Measurements from ENCODE around the gene GMPPA. TPM values are rescaled to one million over a fixed set of nuclear protein-coding genes. Genes with fewer than 3 reads are reported as not detected.

The GMPPA gene
- total and polyA plus RNA-seq, 4 donors: 20.2 to 59.4 (median 43.4) TPM

- H3K9me3 ChIP-seq (ENCODE audit: control insufficient read depth in 4 of 4, low read length in 3 of 4): no peaks in the 10 kb centered on the region
- TF ChIP-seq HNF4G (IDR thresholded peaks at IDR 0.05) (no peak), RXRA (IDR thresholded peaks at IDR 0.05) (no peak), NR2F2 (IDR thresholded peaks at IDR 0.05) (no peak), SP1 (IDR thresholded peaks at IDR 0.05) (no peak), HNF4A (conservative IDR thresholded peaks at IDR 0.05) (no peak), EGR1 (IDR thresholded peaks at IDR 0.05; ENCODE audit: low read depth in 2 of 2) (no peak), CTCF (IDR thresholded peaks at IDR 0.05; ENCODE audit: low read depth, low read length, missing input control) (no peak), FOXA2 (IDR thresholded peaks at IDR 0.05) (no peak), GABPA (IDR thresholded peaks at IDR 0.05 in 1 of 2, conservative IDR thresholded peaks at IDR 0.05 in 1 of 2) (no peak)
- TF ChIP-seq, protein P1, sequence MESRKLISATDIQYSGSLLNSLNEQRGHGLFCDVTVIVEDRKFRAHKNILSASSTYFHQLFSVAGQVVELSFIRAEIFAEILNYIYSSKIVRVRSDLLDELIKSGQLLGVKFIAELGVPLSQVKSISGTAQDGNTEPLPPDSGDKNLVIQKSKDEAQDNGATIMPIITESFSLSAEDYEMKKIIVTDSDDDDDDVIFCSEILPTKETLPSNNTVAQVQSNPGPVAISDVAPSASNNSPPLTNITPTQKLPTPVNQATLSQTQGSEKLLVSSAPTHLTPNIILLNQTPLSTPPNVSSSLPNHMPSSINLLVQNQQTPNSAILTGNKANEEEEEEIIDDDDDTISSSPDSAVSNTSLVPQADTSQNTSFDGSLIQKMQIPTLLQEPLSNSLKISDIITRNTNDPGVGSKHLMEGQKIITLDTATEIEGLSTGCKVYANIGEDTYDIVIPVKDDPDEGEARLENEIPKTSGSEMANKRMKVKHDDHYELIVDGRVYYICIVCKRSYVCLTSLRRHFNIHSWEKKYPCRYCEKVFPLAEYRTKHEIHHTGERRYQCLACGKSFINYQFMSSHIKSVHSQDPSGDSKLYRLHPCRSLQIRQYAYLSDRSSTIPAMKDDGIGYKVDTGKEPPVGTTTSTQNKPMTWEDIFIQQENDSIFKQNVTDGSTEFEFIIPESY (IDR thresholded peaks at IDR 0.05): no peak
- H3K9ac ChIP-seq (ENCODE audit: low read depth in 1 of 2, low read length in 2 of 2): no peak overlapping the region
- 75% methylated on average over 23 of the region's 23 CpGs for WGBS
- H3K27me3 ChIP-seq (ENCODE audit: control insufficient read depth in 4 of 4, insufficient read depth in 4 of 4, low read length in 3 of 4): peaks cover 0 to 6% (median 1%) of the 10 kb centered on the region in 4 donors
- H3K27ac ChIP-seq (ENCODE audit: low read depth in 1 of 2, low read length in 2 of 2): no peak overlapping the region
- peaks cover 0 to 6% (median 0%) of the 10 kb centered on the region in 4 donors for H3K4me1 ChIP-seq (ENCODE audit: control insufficient read depth in 4 of 4, insufficient read depth in 4 of 4, low read length in 3 of 4)
- no peak overlapping the region for H3K4me3 ChIP-seq (ENCODE audit: low read depth in 1 of 3, low read length in 3 of 3)
- no peak for DNase-seq (ENCODE audit: low spot score)
- no peaks in the 10 kb centered on the region for H3K36me3 ChIP-seq (ENCODE audit: control insufficient read depth in 4 of 4, insufficient read depth in 3 of 4, low read depth in 1 of 4, low read length in 3 of 4)
Measured at GRCh38 chr2:219452361-219453317, 46.1 kb upstream of the GMPPA start.

DNA sequence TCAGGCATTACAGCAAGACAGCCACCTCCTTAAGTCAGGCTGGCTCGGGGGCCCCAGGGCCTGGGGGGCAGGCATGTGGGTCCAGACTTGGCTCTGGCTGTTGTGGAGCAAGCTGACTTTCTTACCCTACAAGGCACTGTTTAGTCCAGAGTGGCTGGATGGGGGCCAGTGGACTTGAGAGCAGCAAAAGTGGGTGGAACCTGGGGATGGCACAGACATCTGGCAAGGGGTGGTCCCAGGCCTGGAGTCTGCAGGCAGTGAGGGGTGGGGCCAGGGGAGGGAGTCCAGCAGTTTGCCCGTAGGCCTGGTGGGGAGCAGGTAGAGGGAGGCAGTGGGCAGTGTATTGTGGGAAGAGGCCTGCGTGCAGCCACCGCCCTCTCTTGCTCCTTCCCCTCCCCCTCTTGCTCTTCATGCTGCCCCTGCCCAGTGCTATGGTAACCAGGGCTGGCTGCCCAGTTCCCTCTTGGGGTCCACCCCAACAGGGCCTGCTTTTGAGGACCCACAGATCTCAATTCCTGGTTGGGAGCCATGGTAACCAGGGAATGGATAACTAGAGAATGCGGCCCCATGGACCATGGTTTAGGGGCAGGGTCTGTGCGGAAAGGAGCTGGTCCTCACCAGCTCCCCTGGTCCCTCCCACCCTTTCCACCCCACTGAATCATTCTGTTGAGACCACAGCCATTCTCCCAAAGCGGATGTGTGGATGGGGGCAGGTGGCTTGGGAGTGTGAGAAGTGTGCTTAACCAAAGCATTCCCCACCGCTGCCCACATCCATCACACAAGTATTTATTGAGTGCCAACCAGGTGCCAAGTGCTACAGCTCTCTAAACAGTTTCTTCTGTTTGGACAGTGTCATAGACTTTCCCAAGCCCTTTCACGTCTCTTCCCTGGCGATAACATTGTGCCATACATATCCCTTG is 44.8 kb upstream of the GMPPA start:
- no peak overlapping the region for H3K4me3 ChIP-seq (ENCODE audit: low read depth in 1 of 3, low read length in 3 of 3)
- WGBS: 79% methylated on average over 10 of the region's 10 CpGs
- TF ChIP-seq FOXA2 (IDR thresholded peaks at IDR 0.05): no peak
- TF ChIP-seq HNF4G (IDR thresholded peaks at IDR 0.05): no peak
- TF ChIP-seq TAF1 (conservative IDR thresholded peaks at IDR 0.05): no peak
- TF ChIP-seq YY1 (IDR thresholded peaks at IDR 0.05): no peak
- no peak for TF ChIP-seq NR2F2 (IDR thresholded peaks at IDR 0.05)
- TF ChIP-seq FOXA1 (IDR thresholded peaks at IDR 0.05): no peak
- no peak for TF ChIP-seq REST (IDR thresholded peaks at IDR 0.05)
- TF ChIP-seq HNF4A (conservative IDR thresholded peaks at IDR 0.05): no peak
- no peak for TF ChIP-seq RXRA (IDR thresholded peaks at IDR 0.05)
- TF ChIP-seq, protein P1 (IDR thresholded peaks at IDR 0.05): no peak
- TF ChIP-seq RAD21 (IDR thresholded peaks at IDR 0.05): no peak
- TF ChIP-seq, protein P2, sequence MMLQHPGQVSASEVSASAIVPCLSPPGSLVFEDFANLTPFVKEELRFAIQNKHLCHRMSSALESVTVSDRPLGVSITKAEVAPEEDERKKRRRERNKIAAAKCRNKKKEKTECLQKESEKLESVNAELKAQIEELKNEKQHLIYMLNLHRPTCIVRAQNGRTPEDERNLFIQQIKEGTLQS (IDR thresholded peaks at IDR 0.05): no peak

More for the DNA sequence above, 44.8 kb upstream of the GMPPA start:
- no peak for DNase-seq (ENCODE audit: low spot score)
- H3K9ac ChIP-seq (ENCODE audit: low read depth in 1 of 2, low read length in 2 of 2): no peak overlapping the region
- H3K27ac ChIP-seq (ENCODE audit: low read depth in 1 of 2, low read length in 2 of 2): no peak overlapping the region
- H3K36me3 ChIP-seq (ENCODE audit: control insufficient read depth in 4 of 4, insufficient read depth in 3 of 4, low read depth in 1 of 4, low read length in 3 of 4): no peaks in the 10 kb centered on the region
- H3K4me1 ChIP-seq (ENCODE audit: control insufficient read depth in 4 of 4, insufficient read depth in 4 of 4, low read length in 3 of 4): no peaks in the 10 kb centered on the region
- H3K27me3 ChIP-seq (ENCODE audit: control insufficient read depth in 4 of 4, insufficient read depth in 4 of 4, low read length in 3 of 4): peaks cover 0 to 6% (median 1%) of the 10 kb centered on the region in 4 donors
- no peaks in the 10 kb centered on the region for H3K9me3 ChIP-seq (ENCODE audit: control insufficient read depth in 4 of 4, low read length in 3 of 4)

All from liver (tissue), 9 donors.